ENCODE measurements around the gene NRCAM.

The NRCAM gene

GRCh38 chr7:108308903-108309302, 147.3 kb downstream of the NRCAM start:
- Mint-ChIP-seq H3K27ac (no peak overlapping the region), H3K27me3 (no peaks in the 10 kb centered on the region), H3K4me3 (no peak overlapping the region), H3K9me3 (no peaks in the 10 kb centered on the region), H3K36me3 (ENCODE audit: insufficient read depth) (no peaks in the 10 kb centered on the region), H3K4me1 (ENCODE audit: low read depth in 2 of 2) (no peaks in the 10 kb centered on the region)
- ATAC-seq (replicated peaks) (no peak), DNase-seq (no peak)

- ATAC-seq (replicated peaks): no peak
Measured at GRCh38 chr7:108308276-108308675, 148.0 kb downstream of the NRCAM start.

GRCh38 chr7:108307595-108307994, 148.6 kb downstream of the NRCAM start:
- no peaks in the 10 kb centered on the region for H3K27me3 Mint-ChIP-seq
- ATAC-seq (replicated peaks) (no peak), DNase-seq (no peak)
- no peak overlapping the region for H3K27ac Mint-ChIP-seq
- H3K9me3 Mint-ChIP-seq: peaks cover 0 to 2% of the 10 kb centered on the region in 2 donors
- H3K4me3 Mint-ChIP-seq: no peak overlapping the region
- no peaks in the 10 kb centered on the region for H3K4me1 Mint-ChIP-seq (ENCODE audit: low read depth in 2 of 2)
- no peaks in the 10 kb centered on the region for H3K36me3 Mint-ChIP-seq (ENCODE audit: insufficient read depth)

More at GRCh38 chr7:108308276-108308675, 148.0 kb downstream of the NRCAM start:
- no peak overlapping the region for H3K4me3 Mint-ChIP-seq
- no peaks in the 10 kb centered on the region for H3K4me1 Mint-ChIP-seq (ENCODE audit: low read depth in 2 of 2)
- H3K9me3 Mint-ChIP-seq: peaks cover 0 to under 1% of the 10 kb centered on the region in 2 donors
- H3K27ac Mint-ChIP-seq: no peak overlapping the region
- no peaks in the 10 kb centered on the region for H3K27me3 Mint-ChIP-seq
- H3K36me3 Mint-ChIP-seq (ENCODE audit: insufficient read depth): no peaks in the 10 kb centered on the region
- no peak for DNase-seq

GRCh38 chr7:108307194-108307593, 149.0 kb downstream of the NRCAM start:
- H3K36me3 Mint-ChIP-seq (ENCODE audit: insufficient read depth): no peaks in the 10 kb centered on the region
- H3K27me3 Mint-ChIP-seq: no peaks in the 10 kb centered on the region
- no peak overlapping the region for H3K27ac Mint-ChIP-seq
- H3K4me3 Mint-ChIP-seq: no peak overlapping the region
- peaks cover 0 to 2% of the 10 kb centered on the region in 2 donors for H3K9me3 Mint-ChIP-seq
- DNase-seq (no peak), ATAC-seq (replicated peaks) (no peak)
- H3K4me1 Mint-ChIP-seq (ENCODE audit: low read depth in 2 of 2): no peaks in the 10 kb centered on the region

GRCh38 chr7:108303332-108303731, 152.9 kb downstream of the NRCAM start:
- H3K27me3 Mint-ChIP-seq: no peaks in the 10 kb centered on the region
- no peak overlapping the region for H3K4me3 Mint-ChIP-seq
- ATAC-seq (replicated peaks): no peak
- H3K4me1 Mint-ChIP-seq (ENCODE audit: low read depth in 2 of 2): no peaks in the 10 kb centered on the region
- H3K36me3 Mint-ChIP-seq (ENCODE audit: insufficient read depth): no peaks in the 10 kb centered on the region
- DNase-seq: no peak
- H3K9me3 Mint-ChIP-seq: peaks cover 0 to 2% of the 10 kb centered on the region in 2 donors
- H3K27ac Mint-ChIP-seq: no peak overlapping the region

- ATAC-seq (replicated peaks): no peak
- H3K27ac Mint-ChIP-seq: no peak overlapping the region
- H3K9me3 Mint-ChIP-seq: peaks cover 0 to 2% of the 10 kb centered on the region in 2 donors
- H3K4me3 Mint-ChIP-seq: no peak overlapping the region
- H3K27me3 Mint-ChIP-seq: peaks cover 7% of the 10 kb centered on the region in 2 donors
- no peak for DNase-seq
- no peaks in the 10 kb centered on the region for H3K36me3 Mint-ChIP-seq (ENCODE audit: insufficient read depth)
- H3K4me1 Mint-ChIP-seq (ENCODE audit: low read depth in 2 of 2): no peaks in the 10 kb centered on the region
Measured at GRCh38 chr7:108301387-108301786, 154.8 kb downstream of the NRCAM start.

- Mint-ChIP-seq H3K27me3 (peaks cover 21 to 24% of the 10 kb centered on the region in 2 donors), H3K9me3 (peaks cover 0 to 2% of the 10 kb centered on the region in 2 donors), H3K36me3 (ENCODE audit: insufficient read depth) (no peaks in the 10 kb centered on the region), H3K4me3 (no peak overlapping the region), H3K4me1 (ENCODE audit: low read depth in 2 of 2) (no peaks in the 10 kb centered on the region), H3K27ac (no peak overlapping the region)
- DNase-seq (no peak), ATAC-seq (replicated peaks) (no peak)
Measured at GRCh38 chr7:108299251-108299973, 156.8 kb downstream of the NRCAM start.

- H3K27me3 Mint-ChIP-seq: peaks cover 22 to 27% of the 10 kb centered on the region in 2 donors
- no peaks in the 10 kb centered on the region for H3K36me3 Mint-ChIP-seq (ENCODE audit: insufficient read depth)
- H3K4me1 Mint-ChIP-seq (ENCODE audit: low read depth in 2 of 2): no peaks in the 10 kb centered on the region
- H3K9me3 Mint-ChIP-seq: no peaks in the 10 kb centered on the region
- no peak for DNase-seq
- no peak overlapping the region for H3K4me3 Mint-ChIP-seq
- no peak for ATAC-seq (replicated peaks)
- no peak overlapping the region for H3K27ac Mint-ChIP-seq
Measured at GRCh38 chr7:108296911-108297310, 159.3 kb downstream of the NRCAM start.

GRCh38 chr7:108294595-108294994, 161.6 kb downstream of the NRCAM start:
- DNase-seq (no peak), ATAC-seq (replicated peaks) (no peak)
- no peaks in the 10 kb centered on the region for H3K4me1 Mint-ChIP-seq (ENCODE audit: low read depth in 2 of 2)
- H3K27ac Mint-ChIP-seq: no peak overlapping the region
- H3K9me3 Mint-ChIP-seq: no peaks in the 10 kb centered on the region
- no peaks in the 10 kb centered on the region for H3K36me3 Mint-ChIP-seq (ENCODE audit: insufficient read depth)
- H3K4me3 Mint-ChIP-seq: no peak overlapping the region
- H3K27me3 Mint-ChIP-seq: peaks cover 22 to 27% of the 10 kb centered on the region in 2 donors

GRCh38 chr7:108293149-108293612, 163.1 kb downstream of the NRCAM start:
- no peak for ATAC-seq (replicated peaks)
- peaks cover 22 to 27% of the 10 kb centered on the region in 2 donors for H3K27me3 Mint-ChIP-seq
- no peaks in the 10 kb centered on the region for H3K9me3 Mint-ChIP-seq
- no peak overlapping the region for H3K27ac Mint-ChIP-seq
- H3K4me1 Mint-ChIP-seq (ENCODE audit: low read depth in 2 of 2): no peaks in the 10 kb centered on the region
- no peaks in the 10 kb centered on the region for H3K36me3 Mint-ChIP-seq (ENCODE audit: insufficient read depth)
- DNase-seq: no peak
- no peak overlapping the region for H3K4me3 Mint-ChIP-seq

GRCh38 chr7:108292541-108292940, 163.7 kb downstream of the NRCAM start:
- Mint-ChIP-seq H3K4me1 (ENCODE audit: low read depth in 2 of 2) (no peaks in the 10 kb centered on the region), H3K9me3 (no peaks in the 10 kb centered on the region), H3K36me3 (ENCODE audit: insufficient read depth) (no peaks in the 10 kb centered on the region), H3K27me3 (peaks cover 18 to 22% of the 10 kb centered on the region in 2 donors), H3K4me3 (no peak overlapping the region), H3K27ac (no peak overlapping the region)
- DNase-seq (no peak), ATAC-seq (replicated peaks) (no peak)

- ATAC-seq (replicated peaks) (no peak), DNase-seq (no peak)
- Mint-ChIP-seq H3K36me3 (ENCODE audit: insufficient read depth) (no peaks in the 10 kb centered on the region), H3K9me3 (peaks cover 0 to 3% of the 10 kb centered on the region in 2 donors), H3K27me3 (peaks cover 14 to 26% of the 10 kb centered on the region in 2 donors), H3K4me3 (no peak overlapping the region), H3K27ac (no peak overlapping the region), H3K4me1 (ENCODE audit: low read depth in 2 of 2) (no peaks in the 10 kb centered on the region)
Measured at GRCh38 chr7:108291791-108292440, 164.3 kb downstream of the NRCAM start.

- H3K36me3 Mint-ChIP-seq (ENCODE audit: insufficient read depth): no peaks in the 10 kb centered on the region
- H3K9me3 Mint-ChIP-seq: peaks cover 0 to 3% of the 10 kb centered on the region in 2 donors
- no peak for ATAC-seq (replicated peaks)
- DNase-seq: no peak
- no peak overlapping the region for H3K4me3 Mint-ChIP-seq
- H3K27me3 Mint-ChIP-seq: peaks cover 20 to 28% of the 10 kb centered on the region in 2 donors
- no peak overlapping the region for H3K27ac Mint-ChIP-seq
- no peaks in the 10 kb centered on the region for H3K4me1 Mint-ChIP-seq (ENCODE audit: low read depth in 2 of 2)
Measured at GRCh38 chr7:108291152-108291508, 165.1 kb downstream of the NRCAM start.
